KMS-11 (cell line): Measurements from ENCODE around the gene ULK1.

Experiments used
- H2AFZ ChIP-seq: fragments of 200-600 bp; sonication (generic); 2 replicates; pipeline ENCODE4 v1.6.1; 2016; ENCODE audit warnings: antibody characterized with exemption, mixed run types, low read depth
- H3K27ac ChIP-seq: fragments of 200-600 bp; sonication (generic); 2 replicates; pipeline ENCODE4 v1.6.1; 2016; ENCODE audit warnings: mild to moderate bottlenecking, mixed run types
- H3K27me3 ChIP-seq: fragments of 200-600 bp; sonication (generic); 2 replicates; pipeline ENCODE4 v1.6.1; 2017; ENCODE audit warnings: mild to moderate bottlenecking, low read depth, mixed run types, moderate library complexity; ENCODE audit not compliant: insufficient read depth
- H3K36me3 ChIP-seq: fragments of 200-600 bp; sonication (generic); 2 replicates; pipeline ENCODE4 v1.6.1; 2017; ENCODE audit warnings: mild to moderate bottlenecking, mixed run types; ENCODE audit not compliant: insufficient read depth
- H3K4me1 ChIP-seq: fragments of 200-600 bp; sonication (generic); 2 replicates; pipeline ENCODE4 v1.6.1; 2016; ENCODE audit warnings: mild to moderate bottlenecking, low read depth, mixed run types; ENCODE audit not compliant: poor library complexity, severe bottlenecking
- H3K4me2 ChIP-seq: fragments of 200-600 bp; sonication (generic); 2 replicates; pipeline ENCODE4 v1.7.0; 2016; ENCODE audit warnings: mild to moderate bottlenecking, mixed run types
- H3K4me3 ChIP-seq: fragments of 200-600 bp; sonication (generic); IDR thresholded peaks from 2 replicates; pipeline ENCODE4 v1.6.1; 2017; ENCODE audit warnings: low read depth, low read length, mixed read lengths; ENCODE audit not compliant: insufficient read depth
- H3K79me2 ChIP-seq: fragments of 200-600 bp; sonication (generic); 2 replicates; pipeline ENCODE4 v1.6.1; 2016; ENCODE audit warnings: low read depth, mixed run types; ENCODE audit not compliant: insufficient read depth
- H3K9ac ChIP-seq: fragments of 200-600 bp; sonication (generic); 2 replicates; pipeline ENCODE4 v1.6.1; 2016; ENCODE audit warnings: mild to moderate bottlenecking, mixed run types
- H4K20me1 ChIP-seq: fragments of 200-600 bp; sonication (generic); 2 replicates; pipeline ENCODE4 v1.6.1; 2016; ENCODE audit warnings: mild to moderate bottlenecking, mixed run types; ENCODE audit not compliant: insufficient read depth
- CTCF ChIP-seq: fragments of 200-600 bp; sonication (generic); conservative IDR thresholded peaks from 2 replicates; pipeline ENCODE4 v1.6.1; 2017; ENCODE audit warnings: low read depth, mild to moderate bottlenecking, antibody characterized with exemption, low read length, moderate library complexity, mixed read lengths

ULK1 gene

GRCh38 chr12:131862084-131862441, 32.4 kb upstream of the ULK1 start:
- H3K79me2 ChIP-seq: no peaks in the 10 kb centered on the region
- H4K20me1 ChIP-seq: no peaks in the 10 kb centered on the region
- H3K27ac ChIP-seq: no peak overlapping the region
- no peak overlapping the region for H3K9ac ChIP-seq
- no peak overlapping the region for H2AFZ ChIP-seq
- no peaks in the 10 kb centered on the region for H3K36me3 ChIP-seq
- no peak for TF ChIP-seq CTCF
- no peaks in the 10 kb centered on the region for H3K27me3 ChIP-seq
- H3K4me1 ChIP-seq: no peaks in the 10 kb centered on the region
- no peak overlapping the region for H3K4me2 ChIP-seq
- no peak overlapping the region for H3K4me3 ChIP-seq

- no peak for TF ChIP-seq CTCF
- H3K4me2 ChIP-seq: no peak overlapping the region
- H4K20me1 ChIP-seq: no peaks in the 10 kb centered on the region
- no peak overlapping the region for H3K9ac ChIP-seq
- no peaks in the 10 kb centered on the region for H3K4me1 ChIP-seq
- H3K27ac ChIP-seq: no peak overlapping the region
- no peaks in the 10 kb centered on the region for H3K36me3 ChIP-seq
- H2AFZ ChIP-seq: no peak overlapping the region
- no peaks in the 10 kb centered on the region for H3K27me3 ChIP-seq
- H3K79me2 ChIP-seq: no peaks in the 10 kb centered on the region
- no peak overlapping the region for H3K4me3 ChIP-seq
Observed at GRCh38 chr12:131862600-131862993, 31.8 kb upstream of the ULK1 start.

GRCh38 chr12:131862994-131863710, 31.3 kb upstream of the ULK1 start:
- H3K4me1 ChIP-seq: no peaks in the 10 kb centered on the region
- no peak overlapping the region for H3K27ac ChIP-seq
- no peak overlapping the region for H3K9ac ChIP-seq
- no peaks in the 10 kb centered on the region for H3K27me3 ChIP-seq
- H3K36me3 ChIP-seq: no peaks in the 10 kb centered on the region
- no peak overlapping the region for H2AFZ ChIP-seq
- no peaks in the 10 kb centered on the region for H3K79me2 ChIP-seq
- H4K20me1 ChIP-seq: no peaks in the 10 kb centered on the region
- TF ChIP-seq CTCF: no peak
- H3K4me3 ChIP-seq: no peak overlapping the region
- no peak overlapping the region for H3K4me2 ChIP-seq

GRCh38 chr12:131863711-131864396, 30.6 kb upstream of the ULK1 start:
- Histone ChIP-seq H3K9ac (no peak overlapping the region), H3K36me3 (no peaks in the 10 kb centered on the region), H3K4me1 (no peaks in the 10 kb centered on the region), H3K4me2 (no peak overlapping the region), H2AFZ (no peak overlapping the region), H3K4me3 (no peak overlapping the region), H3K27me3 (no peaks in the 10 kb centered on the region), H3K27ac (no peak overlapping the region), H4K20me1 (no peaks in the 10 kb centered on the region), H3K79me2 (no peaks in the 10 kb centered on the region)
- no peak for TF ChIP-seq CTCF
